Lung (tissue), 12 donors: Measurements from ENCODE around the gene TSC22D1. TPM values are rescaled to one million over a fixed set of nuclear protein-coding genes. Genes with fewer than 3 reads are reported as not detected.
"Not testable (repeated sequence)": the region's sequence is repeated elsewhere in the genome, so short reads cannot be mapped to it uniquely, and the experiment has no call there.

ENCODE experiments used
- ATAC-seq: fragments of 200-7000 bp; cut with Tn5 transposase; one replicate; pipeline ENCODE4 v1.9.1; 2020; ENCODE audit warnings: moderate number of reproducible peaks; ENCODE audit not compliant: insufficient read depth, low FRiP score
- DNase-seq, 3 donors: peaks; one replicate each; pipeline ENCODE4 v3.0.0-alpha.2; 2013 to 2017
- H3K27ac ChIP-seq, 2 donors: one replicate each; pipeline ENCODE4 v1.5.1; 2013; ENCODE audit warnings: mild to moderate bottlenecking in 2 of 2, moderate library complexity in 2 of 2, control low read depth in 1 of 2, inconsistent platforms in 1 of 2, low read depth in 1 of 2, low read length in 1 of 2
- H3K27me3 ChIP-seq, 3 donors: one replicate each; pipeline ENCODE4 v1.5.1; 2013; ENCODE audit warnings: low read length in 2 of 3; ENCODE audit not compliant: control insufficient read depth in 3 of 3, insufficient read depth in 3 of 3
- H3K36me3 ChIP-seq, 4 donors: one replicate each; pipeline ENCODE4 v1.5.1; 2013; ENCODE audit warnings: low read length in 4 of 4, mild to moderate bottlenecking in 1 of 4, moderate library complexity in 1 of 4; ENCODE audit not compliant: control insufficient read depth in 4 of 4, insufficient read depth in 4 of 4
- H3K4me1 ChIP-seq, 5 donors: one replicate each; pipeline ENCODE4 v1.5.1; 2013; ENCODE audit warnings: low read length in 5 of 5, mild to moderate bottlenecking in 2 of 5, moderate library complexity in 1 of 5; ENCODE audit not compliant: control insufficient read depth in 5 of 5, insufficient read depth in 5 of 5
- H3K4me3 ChIP-seq: one replicate; pipeline ENCODE4 v1.5.1; 2013; ENCODE audit warnings: mild to moderate bottlenecking, control low read depth, moderate library complexity
- H3K9ac ChIP-seq, 2 donors: one replicate each; pipeline ENCODE4 v1.5.1; 2013; ENCODE audit warnings: low read length in 2 of 2, control low read depth in 1 of 2; ENCODE audit not compliant: insufficient read depth in 1 of 2
- H3K9me3 ChIP-seq, 4 donors: one replicate each; pipeline ENCODE4 v1.5.1; 2013; ENCODE audit warnings: low read length in 3 of 4, mild to moderate bottlenecking in 1 of 4, moderate library complexity in 1 of 4; ENCODE audit not compliant: control insufficient read depth in 4 of 4, insufficient read depth in 3 of 4
- WGBS, 2 donors: extraction: QIAGEN DNeasy Blood & Tissue Kit; methylation state at CpG; one replicate each; pipeline ENCODE4 v1.1.7; 2013; 5-methylcytosine and 5-hydroxymethylcytosine counted together
- polyA plus RNA-seq, 2 donors: library from polyadenylated mRNA; stranded (reverse); fragments of 200-250 nt; gene quantifications; one replicate each; pipeline ENCODE4 v1.2.1, GENCODE V29; 2013
- total RNA-seq, 2 donors: library from RNA; depleted of rRNA in 1 of 2; stranded (reverse); fragments of >200 nt in 1 of 2; gene quantifications; one replicate each; pipeline ENCODE4 v1.2.1, GENCODE V29; 2014 to 2021
- TF ChIP-seq, protein P1 (sequence below): IDR thresholded peaks from 2 replicates; pipeline ENCODE4 v1.5.1; 2012; ENCODE audit warnings: mild to moderate bottlenecking; ENCODE audit errors: control extremely low read depth, extremely low read depth
- donor health status: control.
- donor health status: control.
- donor health status: Bipolar disorder and iron deficiency.
- donor health status: healthy.
- donor health status: DM: yes; HTN: yes; CAD: no.

Gene TSC22D1
- total and polyA plus RNA-seq, 4 donors, result 77.0 to 179 (median 123) TPM

GRCh38 chr13:44609137-44609536 is 33.0 kb upstream of the TSC22D1 start:
- Histone ChIP-seq H3K27ac (no peak overlapping the region), H3K9me3 (no peaks in the 10 kb centered on the region), H3K4me1 (peaks cover 0 to 4% (median 0%) of the 10 kb centered on the region in 5 donors), H3K4me3 (no peak overlapping the region), H3K36me3 (no peaks in the 10 kb centered on the region), H3K9ac (no peak overlapping the region), H3K27me3 (no peaks in the 10 kb centered on the region)
- ATAC-seq (no peak), DNase-seq (no peak)
- TF ChIP-seq, protein P1, sequence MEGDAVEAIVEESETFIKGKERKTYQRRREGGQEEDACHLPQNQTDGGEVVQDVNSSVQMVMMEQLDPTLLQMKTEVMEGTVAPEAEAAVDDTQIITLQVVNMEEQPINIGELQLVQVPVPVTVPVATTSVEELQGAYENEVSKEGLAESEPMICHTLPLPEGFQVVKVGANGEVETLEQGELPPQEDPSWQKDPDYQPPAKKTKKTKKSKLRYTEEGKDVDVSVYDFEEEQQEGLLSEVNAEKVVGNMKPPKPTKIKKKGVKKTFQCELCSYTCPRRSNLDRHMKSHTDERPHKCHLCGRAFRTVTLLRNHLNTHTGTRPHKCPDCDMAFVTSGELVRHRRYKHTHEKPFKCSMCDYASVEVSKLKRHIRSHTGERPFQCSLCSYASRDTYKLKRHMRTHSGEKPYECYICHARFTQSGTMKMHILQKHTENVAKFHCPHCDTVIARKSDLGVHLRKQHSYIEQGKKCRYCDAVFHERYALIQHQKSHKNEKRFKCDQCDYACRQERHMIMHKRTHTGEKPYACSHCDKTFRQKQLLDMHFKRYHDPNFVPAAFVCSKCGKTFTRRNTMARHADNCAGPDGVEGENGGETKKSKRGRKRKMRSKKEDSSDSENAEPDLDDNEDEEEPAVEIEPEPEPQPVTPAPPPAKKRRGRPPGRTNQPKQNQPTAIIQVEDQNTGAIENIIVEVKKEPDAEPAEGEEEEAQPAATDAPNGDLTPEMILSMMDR, result no peak
- 94 to 95% methylated on average over 2 of the region's 2 CpGs for WGBS, 2 donors

DNA sequence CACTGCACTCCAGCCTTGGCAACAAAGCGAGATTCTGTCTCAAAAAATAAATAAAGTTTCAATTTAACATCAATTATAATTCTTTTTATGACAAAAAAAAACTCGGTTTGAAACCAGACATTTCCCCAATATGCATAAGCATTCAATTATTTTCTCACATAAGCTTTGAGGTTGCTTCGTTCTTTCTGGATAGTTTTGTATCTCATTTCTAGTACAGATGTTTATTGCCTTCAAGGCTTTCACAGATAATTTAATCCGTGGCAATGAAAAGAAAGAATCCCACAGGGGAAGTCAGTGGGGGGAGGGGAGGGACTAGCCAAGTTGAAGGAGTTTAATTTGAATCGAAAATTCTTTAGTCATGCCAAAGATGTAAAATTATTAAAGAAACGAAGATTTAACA is 29.6 kb upstream of the TSC22D1 start:
- DNase-seq, result peak in 2 of 3 donors; percentile 5 to 25
- 65 to 80% methylated on average over 6 of the region's 6 CpGs for WGBS, 2 donors
- H3K36me3 ChIP-seq, result no peaks in the 10 kb centered on the region
- H3K27ac ChIP-seq, result no peak overlapping the region
- H3K9me3 ChIP-seq, result no peaks in the 10 kb centered on the region
- ATAC-seq, result no peak
- H3K4me1 ChIP-seq, result peaks cover 0 to 4% (median 0%) of the 10 kb centered on the region in 5 donors
- no peak overlapping the region for H3K9ac ChIP-seq
- no peaks in the 10 kb centered on the region for H3K27me3 ChIP-seq
- no peak overlapping the region for H3K4me3 ChIP-seq
- TF ChIP-seq, protein P1, result no peak

GRCh38 chr13:44605275-44605674 is 29.1 kb upstream of the TSC22D1 start:
- TF ChIP-seq, protein P1, result no peak
- H3K9ac ChIP-seq, result no peak overlapping the region
- no peak overlapping the region for H3K4me3 ChIP-seq
- 61 to 83% methylated on average over 2 of the region's 2 CpGs for WGBS, 2 donors
- peaks cover 0 to 4% (median 0%) of the 10 kb centered on the region in 5 donors for H3K4me1 ChIP-seq
- no peaks in the 10 kb centered on the region for H3K9me3 ChIP-seq
- peak; percentile 25 to 70 (median 69) for DNase-seq
- ATAC-seq, result no peak
- H3K27ac ChIP-seq, result no peak overlapping the region
- H3K27me3 ChIP-seq, result no peaks in the 10 kb centered on the region
- H3K36me3 ChIP-seq, result no peaks in the 10 kb centered on the region

DNA sequence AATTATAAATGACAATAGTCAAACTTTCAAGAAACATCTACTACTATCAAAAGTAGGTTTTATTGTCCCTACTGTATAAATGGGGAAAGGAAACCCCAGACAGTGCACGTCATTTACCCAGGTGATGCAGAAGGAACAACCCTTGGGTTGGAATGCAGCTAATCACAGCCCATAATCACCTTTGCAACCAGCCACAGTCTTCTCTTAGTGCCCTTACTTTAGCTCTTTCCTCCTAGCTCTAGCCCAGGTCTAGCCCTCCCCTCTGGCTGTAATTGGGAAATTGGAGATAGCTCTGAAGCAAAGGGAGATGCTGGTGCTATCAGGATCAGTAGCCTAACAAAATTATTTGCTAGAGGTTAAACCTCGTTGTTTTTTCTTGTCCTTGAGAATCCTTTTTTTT is 25.5 kb upstream of the TSC22D1 start:
- 81 to 90% methylated on average over 2 of the region's 2 CpGs for WGBS, 2 donors

DNA sequence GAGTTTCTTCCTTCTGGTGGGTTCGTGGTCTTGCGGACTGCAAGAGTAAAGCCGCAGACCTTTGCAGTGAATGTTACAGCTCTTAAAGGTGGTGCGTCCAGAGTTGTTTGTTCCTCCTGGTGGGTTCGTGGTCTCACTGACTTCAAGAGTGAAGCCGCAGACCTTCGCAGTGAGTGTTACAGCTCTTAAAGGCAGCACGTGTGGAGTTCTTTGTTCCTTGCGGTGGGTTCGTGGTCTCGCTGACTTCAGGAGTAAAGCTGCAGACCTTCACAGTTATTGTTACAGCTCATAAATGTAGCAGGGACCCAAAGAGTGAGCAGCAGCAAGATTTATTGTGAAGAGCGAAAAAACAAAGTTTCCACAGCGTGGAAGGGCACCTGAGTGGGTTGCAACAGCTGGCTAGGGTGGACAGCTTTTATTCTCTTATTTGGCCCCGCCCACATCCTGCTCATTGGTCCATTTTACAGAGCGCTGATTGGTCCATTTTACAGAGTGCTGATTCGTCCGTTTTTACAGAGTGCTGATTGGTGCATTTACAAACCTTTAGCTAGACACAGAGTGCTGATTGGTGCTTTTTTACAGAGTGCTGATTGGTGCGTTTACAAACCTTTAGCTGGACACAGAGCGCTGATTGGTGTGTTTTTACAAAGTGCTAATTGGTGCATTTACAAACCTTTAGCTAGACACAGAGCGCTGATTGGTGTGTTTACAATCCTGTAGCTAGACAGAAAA is 17.9 kb upstream of the TSC22D1 start:
- not testable (repeated sequence) for H3K4me1 ChIP-seq, H3K36me3 ChIP-seq, H3K4me3 ChIP-seq, H3K27me3 ChIP-seq, H3K9me3 ChIP-seq, DNase-seq, ATAC-seq, H3K27ac ChIP-seq, H3K9ac ChIP-seq
- WGBS, 2 donors, result 93 to 94% methylated on average over 20 of the region's 20 CpGs

More for the DNA sequence above, 25.5 kb upstream of the TSC22D1 start:
- no peaks in the 10 kb centered on the region for H3K36me3 ChIP-seq
- H3K9ac ChIP-seq, result no peak overlapping the region
- DNase-seq (no peak), ATAC-seq (no peak)
- no peak overlapping the region for H3K27ac ChIP-seq
- H3K4me3 ChIP-seq, result no peak overlapping the region
- no peaks in the 10 kb centered on the region for H3K27me3 ChIP-seq
- peaks cover 0 to 4% (median 0%) of the 10 kb centered on the region in 5 donors for H3K4me1 ChIP-seq
- TF ChIP-seq, protein P1, result no peak
- H3K9me3 ChIP-seq, result no peaks in the 10 kb centered on the region
